HG03571 (cell line): Measurements from ENCODE around the gene MIOS.
"Not testable (repeated sequence)": the region's sequence is repeated elsewhere in the genome, so short reads cannot be mapped to it uniquely, and the experiment has no call there.

Source experiments
- ATAC-seq: cut with Tn5 transposase; IDR thresholded peaks from one replicate; pipeline ENCODE4 v1.9.1; 2021; ENCODE audit not compliant: unreplicated experiment

The MIOS gene

GRCh38 chr7:7554021-7554432 lies 12.7 kb upstream of the MIOS start:
- no peak for ATAC-seq

DNA sequence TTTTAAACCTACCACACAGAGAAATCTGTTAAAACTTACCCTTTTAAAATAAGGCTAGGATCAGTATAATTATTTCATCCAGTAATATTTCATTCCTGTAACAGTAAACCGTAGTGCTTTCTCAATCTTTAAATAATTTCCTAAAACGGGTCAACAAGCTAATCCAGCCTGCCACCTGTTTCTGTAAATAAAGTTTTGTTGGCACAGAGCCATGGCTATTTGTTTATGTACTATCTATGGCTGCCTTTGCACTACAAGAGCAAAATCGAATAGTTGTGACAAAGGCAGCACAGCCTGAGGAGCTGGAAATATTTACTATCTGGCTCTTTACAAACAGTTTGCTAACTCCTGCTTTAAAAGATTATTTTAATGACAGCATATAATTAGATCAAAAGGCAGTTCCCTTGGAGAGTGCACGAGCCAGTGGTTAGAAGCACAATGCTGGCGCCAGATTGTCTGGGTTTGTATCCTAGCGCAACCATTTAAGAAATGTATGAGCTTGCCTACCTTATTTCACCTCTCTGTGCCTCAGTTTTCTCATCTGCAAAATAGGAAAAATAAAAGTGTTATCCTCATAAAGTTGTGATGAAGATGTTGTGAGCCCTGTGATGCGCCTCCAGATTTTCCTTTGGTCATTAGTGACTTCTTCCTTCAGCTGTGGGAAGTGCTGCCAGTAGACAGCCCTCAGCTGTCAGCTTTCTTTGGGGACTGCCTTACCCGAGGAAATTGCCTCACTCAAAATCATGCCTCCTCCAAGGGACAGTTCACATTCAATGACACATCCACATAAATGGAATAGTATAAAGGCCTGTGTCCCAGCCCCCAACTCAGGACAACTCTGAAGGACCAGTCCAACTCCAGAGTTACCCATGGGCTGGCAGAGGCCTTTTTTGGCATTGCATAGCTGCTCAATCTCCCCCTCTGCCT lies 11.8 kb upstream of the MIOS start:
- no peak for ATAC-seq

GRCh38 chr7:7556852-7557251 lies 9.8 kb upstream of the MIOS start:
- no peak for ATAC-seq

- ATAC-seq: no peak
Measured at GRCh38 chr7:7557252-7557651, 9.4 kb upstream of the MIOS start.

GRCh38 chr7:7561591-7561990 lies 5.1 kb upstream of the MIOS start:
- not testable (repeated sequence) for ATAC-seq

GRCh38 chr7:7562736-7563135 lies 3.9 kb upstream of the MIOS start:
- ATAC-seq: no peak

DNA sequence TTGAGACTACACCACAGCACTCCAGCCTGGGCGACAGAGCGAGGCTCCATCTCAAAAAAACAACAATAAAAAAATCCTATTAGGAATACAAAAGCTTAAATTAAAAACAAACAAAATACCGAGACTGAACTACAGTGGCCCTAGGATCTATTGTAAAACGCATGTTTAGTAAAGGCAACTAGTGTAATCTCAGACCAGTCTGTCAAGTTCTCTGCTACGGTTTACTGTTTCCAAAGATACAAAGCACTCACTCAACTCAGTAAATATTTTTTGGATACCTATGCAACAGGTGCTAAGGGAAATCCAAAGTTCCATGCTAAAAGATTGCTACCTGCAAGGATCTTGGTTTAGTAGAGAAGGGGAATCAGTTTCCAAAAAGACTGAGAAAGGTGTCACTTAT lies 3.4 kb upstream of the MIOS start:
- ATAC-seq: no peak

DNA sequence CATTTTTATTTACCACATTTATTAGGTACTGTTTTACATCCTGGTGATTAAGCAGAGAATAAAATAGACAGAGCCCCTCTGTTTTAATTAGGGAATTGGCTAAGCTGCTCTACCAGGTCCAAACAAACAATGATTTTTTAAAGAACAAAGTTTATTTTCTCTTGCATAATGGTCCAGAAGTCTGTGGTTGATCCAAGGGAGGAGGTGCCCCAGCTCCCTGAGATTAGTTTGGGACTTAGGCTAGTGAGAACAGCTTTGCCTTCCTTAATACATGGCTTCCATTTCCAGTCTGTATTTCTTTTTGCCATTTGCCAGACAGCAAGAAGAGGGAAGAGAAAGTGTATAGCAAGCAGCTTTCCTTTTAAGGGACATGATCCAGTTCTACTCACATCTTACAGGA lies 2.9 kb upstream of the MIOS start:
- ATAC-seq: no peak

DNA sequence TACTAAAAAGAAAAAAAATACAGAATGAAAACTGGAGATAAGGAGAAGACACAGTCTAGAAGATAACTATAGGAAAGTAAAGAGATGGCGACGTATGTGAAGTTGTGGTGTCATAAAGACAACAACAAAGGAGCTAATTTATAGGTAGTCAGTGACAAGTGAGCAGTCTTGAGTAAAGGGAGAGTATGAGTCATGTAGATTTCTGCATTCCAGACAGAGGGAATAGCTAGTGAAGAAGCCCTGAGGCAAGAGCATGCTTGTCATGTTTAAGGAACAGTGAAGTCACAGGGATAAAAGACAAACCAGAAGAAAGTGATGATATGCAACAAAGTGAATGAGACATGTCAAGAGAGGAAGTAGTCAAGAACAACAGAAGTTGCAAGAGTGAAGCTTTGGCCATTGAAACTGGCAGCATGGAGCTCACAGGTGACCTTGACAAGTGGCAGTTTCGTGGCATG lies 2.3 kb upstream of the MIOS start:
- ATAC-seq: no peak

GRCh38 chr7:7565018-7565680 lies 1.5 kb upstream of the MIOS start:
- no peak for ATAC-seq

GRCh38 chr7:7565746-7566650 lies 686 bp upstream of the MIOS start:
- ATAC-seq: peak; percentile 32

GRCh38 chr7:7567898-7568531 lies 1.3 kb downstream of the MIOS start:
- ATAC-seq: no peak

GRCh38 chr7:7568553-7568952 lies 1.9 kb downstream of the MIOS start:
- no peak for ATAC-seq

- ATAC-seq: peak; percentile 34
Measured at GRCh38 chr7:7569081-7569527, 2.4 kb downstream of the MIOS start.

GRCh38 chr7:7569615-7570014 lies 2.9 kb downstream of the MIOS start:
- no peak for ATAC-seq

DNA sequence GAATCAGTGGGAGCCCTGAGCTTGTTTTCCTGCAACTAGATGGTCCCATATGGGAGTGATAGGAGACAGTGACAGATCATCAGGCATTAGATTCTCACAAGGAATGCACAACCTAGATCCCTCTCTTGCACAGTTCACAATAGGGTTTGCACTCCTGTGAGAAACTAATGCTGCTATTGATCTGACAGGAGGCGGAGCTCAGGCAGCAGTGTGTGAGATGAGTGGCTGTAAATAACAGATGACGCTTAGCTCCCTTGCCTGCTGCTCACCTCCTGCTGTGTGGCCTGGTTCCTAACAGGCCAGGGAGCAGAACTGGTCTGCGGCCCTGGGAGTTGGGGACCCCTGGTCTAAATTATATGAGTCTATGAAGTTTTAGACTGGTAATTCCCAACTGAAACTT lies 3.9 kb downstream of the MIOS start:
- no peak for ATAC-seq

- ATAC-seq: no peak
Measured at GRCh38 chr7:7573701-7574100, 7.0 kb downstream of the MIOS start.

- no peak for ATAC-seq
Measured at GRCh38 chr7:7576344-7576743, 9.7 kb downstream of the MIOS start.

GRCh38 chr7:7577888-7578287 lies 11.2 kb downstream of the MIOS start:
- ATAC-seq: no peak

DNA sequence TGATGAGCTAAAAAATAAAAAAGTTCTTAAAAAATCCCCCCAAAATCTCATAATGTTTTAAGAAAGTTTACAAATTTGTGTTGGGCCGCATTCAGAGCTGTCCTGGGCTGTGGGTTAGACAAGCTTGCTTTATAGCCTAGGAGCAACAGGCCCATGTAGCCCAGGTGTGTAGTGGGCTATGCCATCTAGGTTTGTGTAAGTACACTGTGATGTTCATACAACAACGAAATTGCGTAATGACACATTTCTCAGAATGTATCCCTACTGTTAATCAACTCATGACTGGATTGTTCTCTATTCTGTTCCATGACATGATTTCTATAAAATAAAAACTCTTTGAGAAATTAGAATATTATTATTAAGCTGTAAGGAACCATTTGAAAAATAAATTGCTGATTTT lies 13.0 kb downstream of the MIOS start:
- ATAC-seq: no peak
